Cardiac muscle cell (in vitro differentiated cells and primary cell): ENCODE results near the gene TMEM169. TPM values are rescaled to one million over a fixed set of nuclear protein-coding genes. Genes with fewer than 3 reads are reported as not detected.

Experiments used
- DNase-seq, 2 donors: peaks; one replicate each; pipeline versions ENCODE4 v3.0.0 to v3.0.0-alpha.2; 2010 to 2017; ENCODE audit warnings: low read depth in 1 of 2, low spot score in 1 of 2
- H3K27ac ChIP-seq: fragments of 200-600 bp; sonication (generic); 2 replicates; pipeline ENCODE4 v1.5.1; 2016
- H3K27me3 ChIP-seq: fragments of 200-600 bp; sonication (generic); 2 replicates; pipeline ENCODE4 v1.6.0; 2016; ENCODE audit warnings: control low read depth
- H3K36me3 ChIP-seq: fragments of 200-600 bp; sonication (generic); 2 replicates; pipeline ENCODE4 v1.5.1; 2016; ENCODE audit warnings: control low read depth
- H3K4me1 ChIP-seq: fragments of 200-600 bp; sonication (generic); 2 replicates; pipeline ENCODE4 v1.8.1; 2017; ENCODE audit warnings: low read depth, mild to moderate bottlenecking, mixed run types
- H3K4me3 ChIP-seq: fragments of 200-600 bp; sonication (generic); 2 replicates; pipeline ENCODE4 v1.5.1; 2016; ENCODE audit warnings: mild to moderate bottlenecking
- H3K9me3 ChIP-seq: fragments of 200-600 bp; sonication (generic); 2 replicates; pipeline ENCODE4 v1.5.1; 2017; ENCODE audit warnings: low read depth, mild to moderate bottlenecking, control low read depth
- CTCF ChIP-seq: IDR thresholded peaks from 2 replicates; pipeline ENCODE4 v1.5.1; 2012; ENCODE audit warnings: low read depth, mild to moderate bottlenecking, low read length
- polyA plus RNA-seq: library from polyadenylated mRNA; unstranded; fragments of >200 nt; fragmentation: Nextera tagmentation; extraction: Ambion mirVana; gene quantifications from 2 replicates; pipeline ENCODE4 v1.2.1, GENCODE V29; 2016
- total RNA-seq: library from RNA; depleted of rRNA; stranded (reverse); fragments of >200 nt; gene quantifications from 2 replicates; pipeline ENCODE4 v1.2.3, GENCODE V29; 2016

TMEM169 gene
- total and polyA plus RNA-seq, 2 experiments from 2014 or later = 1.2 to 1.9 TPM

- DNase-seq = no peak
- TF ChIP-seq CTCF = no peak
- no peaks in the 10 kb centered on the region for H3K36me3 ChIP-seq
- no peak overlapping the region for H3K4me3 ChIP-seq
- H3K4me1 ChIP-seq = no peaks in the 10 kb centered on the region
- H3K9me3 ChIP-seq = no peaks in the 10 kb centered on the region
- H3K27ac ChIP-seq = no peak overlapping the region
- H3K27me3 ChIP-seq = no peaks in the 10 kb centered on the region
These were observed 11.5 kb upstream of the TMEM169 start for GRCh38 chr2:216070195-216070594.

GRCh38 chr2:216071111-216071851 is 10.4 kb upstream of the TMEM169 start:
- Histone ChIP-seq H3K27me3 (no peaks in the 10 kb centered on the region), H3K27ac (no peak overlapping the region), H3K36me3 (no peaks in the 10 kb centered on the region), H3K4me1 (no peaks in the 10 kb centered on the region), H3K9me3 (no peaks in the 10 kb centered on the region), H3K4me3 (no peak overlapping the region)
- no peak for TF ChIP-seq CTCF
- peak in 1 of 2 donors; percentile 68 for DNase-seq

- H3K4me1 ChIP-seq = no peaks in the 10 kb centered on the region
- no peaks in the 10 kb centered on the region for H3K27me3 ChIP-seq
- TF ChIP-seq CTCF = no peak
- H3K9me3 ChIP-seq = no peaks in the 10 kb centered on the region
- H3K27ac ChIP-seq = no peak overlapping the region
- H3K4me3 ChIP-seq = no peak overlapping the region
- DNase-seq = no peak
- H3K36me3 ChIP-seq = no peaks in the 10 kb centered on the region
These were observed 9.2 kb upstream of the TMEM169 start for GRCh38 chr2:216072473-216072872.

GRCh38 chr2:216073773-216074172 is 7.9 kb upstream of the TMEM169 start:
- Histone ChIP-seq H3K27ac (no peak overlapping the region), H3K9me3 (no peaks in the 10 kb centered on the region), H3K27me3 (no peaks in the 10 kb centered on the region), H3K36me3 (no peaks in the 10 kb centered on the region), H3K4me3 (no peak overlapping the region), H3K4me1 (no peaks in the 10 kb centered on the region)
- no peak for TF ChIP-seq CTCF
- no peak for DNase-seq

- DNase-seq = no peak
- no peaks in the 10 kb centered on the region for H3K27me3 ChIP-seq
- TF ChIP-seq CTCF = no peak
These were observed 7.3 kb upstream of the TMEM169 start for GRCh38 chr2:216074380-216074779.

More at GRCh38 chr2:216074380-216074779, 7.3 kb upstream of the TMEM169 start:
- Histone ChIP-seq H3K27ac (no peak overlapping the region), H3K4me1 (no peaks in the 10 kb centered on the region), H3K9me3 (no peaks in the 10 kb centered on the region), H3K36me3 (no peaks in the 10 kb centered on the region), H3K4me3 (no peak overlapping the region)
